LNCaP clone FGC (cell line): ENCODE data around the gene GRIP1.

Experiments used
- DNase-seq: peaks from one replicate; pipeline ENCODE4 v3.0.0-alpha.2; 2011; ENCODE audit warnings: low read depth
- H3K4me3 ChIP-seq: 2 replicates; pipeline ENCODE4 v1.5.1; 2011; ENCODE audit warnings: mild to moderate bottlenecking, low read depth, low read length, control low read depth
- TF ChIP-seq, protein P1 (sequence below): IDR thresholded peaks from 2 replicates; pipeline ENCODE4 v1.5.1; 2012; ENCODE audit warnings: mild to moderate bottlenecking; ENCODE audit not compliant: control insufficient read depth, insufficient read depth; ENCODE audit errors: extremely low read depth

Gene GRIP1

DNA sequence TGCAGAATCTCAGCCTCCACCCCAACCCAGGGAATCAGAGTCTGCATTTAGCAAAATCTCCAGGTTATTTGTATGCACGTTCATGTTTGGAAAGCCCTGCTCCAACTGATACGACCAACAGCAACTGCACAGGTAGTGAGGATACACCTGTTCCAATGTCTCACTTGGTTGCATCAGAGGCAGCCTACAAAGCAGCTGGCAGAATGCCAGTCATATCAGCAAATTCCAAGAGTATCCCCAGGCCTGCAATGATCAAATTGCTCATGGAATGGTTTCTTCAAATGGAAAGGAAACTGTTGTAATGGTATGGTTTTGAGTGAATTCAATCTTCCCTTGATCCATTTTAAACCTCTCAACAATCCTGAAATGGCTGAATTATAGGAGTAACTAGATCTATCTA, 75.4 kb downstream of the GRIP1 start:
- no peak for DNase-seq
- H3K4me3 ChIP-seq: no peak overlapping the region
- TF ChIP-seq, protein P1, sequence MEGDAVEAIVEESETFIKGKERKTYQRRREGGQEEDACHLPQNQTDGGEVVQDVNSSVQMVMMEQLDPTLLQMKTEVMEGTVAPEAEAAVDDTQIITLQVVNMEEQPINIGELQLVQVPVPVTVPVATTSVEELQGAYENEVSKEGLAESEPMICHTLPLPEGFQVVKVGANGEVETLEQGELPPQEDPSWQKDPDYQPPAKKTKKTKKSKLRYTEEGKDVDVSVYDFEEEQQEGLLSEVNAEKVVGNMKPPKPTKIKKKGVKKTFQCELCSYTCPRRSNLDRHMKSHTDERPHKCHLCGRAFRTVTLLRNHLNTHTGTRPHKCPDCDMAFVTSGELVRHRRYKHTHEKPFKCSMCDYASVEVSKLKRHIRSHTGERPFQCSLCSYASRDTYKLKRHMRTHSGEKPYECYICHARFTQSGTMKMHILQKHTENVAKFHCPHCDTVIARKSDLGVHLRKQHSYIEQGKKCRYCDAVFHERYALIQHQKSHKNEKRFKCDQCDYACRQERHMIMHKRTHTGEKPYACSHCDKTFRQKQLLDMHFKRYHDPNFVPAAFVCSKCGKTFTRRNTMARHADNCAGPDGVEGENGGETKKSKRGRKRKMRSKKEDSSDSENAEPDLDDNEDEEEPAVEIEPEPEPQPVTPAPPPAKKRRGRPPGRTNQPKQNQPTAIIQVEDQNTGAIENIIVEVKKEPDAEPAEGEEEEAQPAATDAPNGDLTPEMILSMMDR: no peak

- H3K4me3 ChIP-seq: no peak overlapping the region
- TF ChIP-seq, protein P1: no peak
- DNase-seq: no peak
These were observed 76.3 kb downstream of the GRIP1 start for GRCh38 chr12:66602483-66603143.

DNA sequence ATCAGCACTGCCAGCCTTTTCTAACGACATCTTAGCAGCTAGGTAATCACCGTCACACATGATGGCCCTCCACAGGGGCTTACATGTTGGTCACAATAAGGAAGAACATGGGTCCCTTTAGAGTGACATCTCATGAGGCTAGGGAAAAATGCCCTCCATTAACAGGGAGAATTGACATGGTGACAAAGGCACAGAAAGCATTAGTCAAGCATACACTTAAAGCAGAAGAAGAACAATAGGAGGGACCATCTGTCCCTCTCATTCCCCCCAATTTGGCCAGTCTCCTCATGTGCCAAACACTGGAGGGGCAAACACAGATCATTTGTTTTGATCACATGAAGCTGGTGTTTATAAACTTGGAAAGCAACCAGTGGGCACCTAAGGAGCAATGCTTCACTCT, 78.0 kb downstream of the GRIP1 start:
- TF ChIP-seq, protein P1: no peak
- DNase-seq: no peak

GRCh38 chr12:66599816-66600215, 79.1 kb downstream of the GRIP1 start:
- no peak for DNase-seq
- TF ChIP-seq, protein P1: no peak
- no peak overlapping the region for H3K4me3 ChIP-seq

More for the DNA sequence above, 78.0 kb downstream of the GRIP1 start:
- no peak overlapping the region for H3K4me3 ChIP-seq

DNA sequence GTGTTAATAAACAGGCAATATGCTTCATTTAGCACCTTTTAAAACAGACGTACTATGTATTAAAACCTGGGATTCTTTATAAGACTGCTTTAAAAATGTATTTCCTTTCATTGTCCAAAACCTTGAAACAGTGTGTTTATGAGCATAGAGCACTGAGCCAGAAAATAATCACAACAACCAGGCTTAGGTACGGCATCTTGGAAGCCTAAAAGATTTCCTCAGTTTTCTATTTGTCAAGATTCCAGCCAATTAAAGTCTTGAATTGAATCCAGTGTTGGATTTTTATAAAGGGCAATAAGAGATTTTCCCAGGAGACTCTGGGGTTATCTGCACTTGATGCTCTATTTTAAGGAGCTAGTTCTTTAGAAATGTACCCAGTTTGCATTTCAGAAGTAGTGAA, 80.3 kb downstream of the GRIP1 start:
- H3K4me3 ChIP-seq: no peak overlapping the region
- DNase-seq: no peak
- TF ChIP-seq, protein P1: no peak

GRCh38 chr12:66598079-66598478, 80.8 kb downstream of the GRIP1 start:
- TF ChIP-seq, protein P1: no peak
- no peak overlapping the region for H3K4me3 ChIP-seq
- no peak for DNase-seq

DNA sequence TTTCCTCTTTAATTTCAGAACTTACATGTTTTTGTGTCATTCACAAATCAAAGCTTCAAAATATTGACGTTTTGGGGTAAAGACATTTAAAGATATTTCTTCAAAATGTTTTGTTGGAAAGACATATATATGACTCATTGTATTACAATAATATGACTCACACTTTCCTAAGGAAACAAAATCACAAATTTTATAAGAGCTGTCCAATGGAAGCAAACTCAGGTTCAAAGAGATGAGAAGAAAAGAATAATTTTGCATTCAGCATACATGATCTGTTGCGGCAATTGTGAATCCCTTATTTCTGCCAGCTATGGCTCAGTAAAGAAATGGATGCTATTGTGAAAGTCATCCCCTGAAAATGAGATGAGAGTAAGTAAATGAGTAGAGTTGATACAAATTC, 82.7 kb downstream of the GRIP1 start:
- TF ChIP-seq, protein P1: no peak
- no peak for DNase-seq
- H3K4me3 ChIP-seq: no peak overlapping the region
